Amniotic stem cell (primary cell): ENCODE data around the gene ENAH.
"Not testable (repeated sequence)": the region's sequence is repeated elsewhere in the genome, so short reads cannot be mapped to it uniquely, and the experiment has no call there.

Source experiments
- DNase-seq: peaks from one replicate; lab custom pipeline; 2025; lab: John Stamatoyannopoulos, UW

Gene ENAH

DNA sequence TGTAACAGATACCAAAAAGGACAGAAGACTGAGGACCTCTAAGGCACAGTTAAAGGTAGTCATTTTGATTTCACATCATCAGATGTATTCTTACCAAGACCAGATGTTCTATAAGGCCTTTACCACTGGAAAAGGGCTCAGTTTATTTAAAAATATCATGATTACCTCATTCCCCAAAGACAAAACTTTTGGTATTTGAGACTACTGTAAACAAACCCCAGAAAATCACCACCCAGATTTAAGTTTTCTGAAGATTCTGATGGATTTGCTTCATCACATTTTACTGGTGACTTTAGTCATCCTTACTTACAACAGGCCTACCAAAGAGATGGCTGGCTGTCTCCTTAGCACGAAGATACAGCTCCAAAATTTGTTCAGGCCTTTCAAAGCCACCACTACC is 8.3 kb downstream of the ENAH start:
- no peak for DNase-seq

DNA sequence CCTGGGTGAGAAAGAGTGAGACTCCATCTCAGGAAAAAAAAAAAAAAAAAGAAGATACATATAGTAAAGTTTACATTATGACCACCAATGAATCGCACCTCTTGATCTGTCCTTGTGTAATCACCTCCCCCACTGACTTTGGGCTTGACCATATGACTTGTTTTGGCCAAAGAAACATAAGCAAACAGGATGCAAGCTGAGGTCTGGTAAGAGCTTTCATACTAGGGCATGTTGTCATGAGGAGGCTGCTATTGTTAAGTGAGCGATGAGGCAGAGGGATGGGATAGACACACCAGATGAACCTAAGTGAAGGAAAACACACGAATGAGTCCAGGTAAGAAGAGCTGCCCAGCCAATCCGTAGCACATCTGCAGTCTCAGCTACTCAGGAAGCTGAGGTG is 10.7 kb downstream of the ENAH start:
- no peak for DNase-seq

DNA sequence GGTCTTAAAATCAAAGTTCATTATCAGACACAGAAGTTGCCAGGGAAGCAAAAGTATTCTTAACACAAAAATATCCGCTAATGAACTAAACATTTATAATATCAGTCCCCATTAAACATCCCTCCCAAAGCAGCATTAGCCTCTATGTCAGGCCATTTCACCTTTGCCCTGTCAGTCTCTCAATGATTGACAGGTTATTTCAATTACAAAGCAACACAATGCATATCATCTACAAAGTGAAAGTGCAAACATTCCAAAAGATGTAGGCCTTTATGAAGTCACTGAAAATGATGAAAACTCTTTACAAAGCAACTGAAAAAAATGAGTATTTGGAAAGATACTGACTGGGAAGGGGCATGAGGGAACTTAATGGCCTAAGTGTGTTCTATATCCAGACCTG is 14.1 kb downstream of the ENAH start:
- DNase-seq = no peak

DNA sequence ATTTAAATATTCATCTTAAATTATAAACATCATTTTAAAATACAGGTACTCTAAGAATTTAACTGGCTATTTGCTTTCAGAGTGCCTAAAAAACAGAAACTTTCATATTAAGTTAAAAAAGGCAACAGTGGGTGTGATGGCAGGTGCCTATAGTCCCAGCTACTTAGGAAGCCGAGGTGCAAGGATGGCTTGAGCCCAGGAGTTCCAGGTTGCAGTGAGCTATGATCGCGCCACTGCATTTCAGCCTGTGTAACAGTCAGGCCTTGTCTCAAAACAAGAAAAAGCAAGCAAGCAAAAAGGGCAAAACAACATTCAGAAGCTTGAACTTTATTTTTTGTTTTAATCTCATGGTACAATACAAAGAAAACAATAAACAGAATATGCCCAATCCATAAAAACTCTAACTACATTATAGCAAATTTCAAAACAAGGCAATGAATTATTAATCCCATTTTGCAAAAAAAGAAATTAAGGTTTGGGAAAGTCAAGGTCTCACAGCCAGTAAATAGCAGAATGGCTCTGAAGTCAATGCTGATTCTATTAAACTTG is 15.2 kb downstream of the ENAH start:
- no peak for DNase-seq

DNA sequence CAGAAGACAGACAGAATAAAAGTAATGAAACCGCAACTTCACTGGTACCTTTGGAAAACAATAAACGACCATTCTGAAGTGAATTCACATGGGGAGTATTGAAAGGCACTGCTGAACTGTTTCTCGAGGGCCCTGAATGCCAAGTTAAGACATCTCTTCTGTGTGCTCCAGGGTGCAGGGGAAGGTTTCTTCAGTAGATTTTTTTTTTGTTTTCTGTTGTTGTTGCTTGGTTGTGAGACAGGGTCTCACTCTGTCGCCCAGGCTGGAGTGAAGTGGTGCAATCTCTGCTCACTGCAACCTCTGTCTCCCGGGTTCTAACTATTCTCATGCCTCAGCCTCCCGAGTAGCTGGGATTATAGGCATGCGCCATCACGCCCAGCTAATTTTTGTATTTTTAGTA is 15.9 kb downstream of the ENAH start:
- not testable (repeated sequence) for DNase-seq

- no peak for DNase-seq
Measured at GRCh38 chr1:225635649-225636048, 17.3 kb downstream of the ENAH start.

DNA sequence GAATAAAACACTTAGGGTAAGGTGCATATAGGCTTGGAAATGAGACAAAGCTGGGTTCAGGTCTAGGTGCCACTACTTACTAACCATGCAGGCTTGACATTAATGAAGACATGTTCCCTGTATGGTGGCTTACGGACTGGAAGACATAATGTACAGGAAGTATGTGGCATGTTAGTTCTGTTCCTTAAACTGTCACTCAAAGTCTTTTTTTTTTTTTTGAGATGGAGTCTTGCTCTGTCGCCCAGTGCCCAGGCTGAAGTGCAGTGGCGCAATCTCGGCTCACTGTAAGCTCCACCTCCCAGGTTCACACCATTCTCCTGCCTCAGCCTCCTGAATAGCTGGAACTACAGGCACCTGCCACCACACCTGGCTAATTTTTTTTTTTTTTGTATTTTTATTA is 20.1 kb downstream of the ENAH start:
- not testable (repeated sequence) for DNase-seq

DNA sequence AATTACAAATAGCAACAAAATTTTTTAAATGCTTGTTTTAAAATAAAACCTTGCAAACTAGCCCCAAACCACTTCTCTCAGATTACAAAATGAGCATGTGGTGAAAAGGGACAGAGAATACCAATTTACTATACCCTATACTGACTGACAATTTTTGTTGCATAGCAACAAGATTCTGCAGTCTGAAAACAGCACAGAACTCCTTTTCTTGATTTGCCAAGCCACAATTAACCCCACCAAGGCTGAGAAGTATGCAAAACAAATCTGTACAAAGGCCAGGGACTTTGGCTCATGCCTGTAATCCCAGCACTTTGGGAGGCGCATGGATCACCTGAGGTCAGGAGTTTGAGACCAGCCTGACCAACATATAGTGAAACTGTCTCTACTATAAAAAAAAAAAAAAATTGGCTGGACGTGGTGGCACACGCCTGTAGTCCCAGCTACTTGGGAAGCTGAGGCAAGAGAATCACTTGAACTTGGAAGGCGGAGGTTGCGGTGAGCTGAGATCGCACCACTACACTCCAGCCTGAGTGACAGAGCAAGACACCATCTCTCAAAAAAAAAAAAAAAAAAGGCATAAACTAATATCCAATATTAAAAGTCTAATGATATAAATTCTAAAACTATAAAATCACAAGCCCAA is 21.8 kb downstream of the ENAH start:
- DNase-seq = no peak

GRCh38 chr1:225629483-225629882 is 23.4 kb downstream of the ENAH start:
- DNase-seq = no peak

DNA sequence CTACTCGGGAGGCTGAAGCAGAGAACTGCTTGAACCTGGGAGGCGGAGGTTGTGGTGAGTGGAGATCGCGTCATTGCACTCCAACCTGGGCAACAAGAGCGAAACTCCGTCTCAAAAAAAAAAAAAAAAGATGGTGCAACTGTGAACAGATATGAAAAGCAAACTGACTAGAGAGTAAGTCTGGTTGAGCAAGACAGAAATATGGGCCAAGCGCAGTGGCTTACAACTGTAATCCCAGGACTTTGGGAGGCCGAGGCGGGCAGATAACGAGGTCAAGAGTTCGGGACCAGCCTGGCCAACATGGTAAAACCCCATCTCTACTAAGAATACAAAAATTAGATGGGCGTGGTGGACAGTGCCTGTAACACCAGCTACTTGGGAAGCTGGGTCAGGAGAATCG is 24.1 kb downstream of the ENAH start:
- not testable (repeated sequence) for DNase-seq

GRCh38 chr1:225627304-225627947 is 25.5 kb downstream of the ENAH start:
- no peak for DNase-seq

- DNase-seq = no peak
Measured at GRCh38 chr1:225626698-225627097, 26.2 kb downstream of the ENAH start.

- no peak for DNase-seq
Measured at GRCh38 chr1:225617956-225618355, 35.0 kb downstream of the ENAH start.

- DNase-seq = no peak
Measured at GRCh38 chr1:225617479-225617878, 35.4 kb downstream of the ENAH start.

DNA sequence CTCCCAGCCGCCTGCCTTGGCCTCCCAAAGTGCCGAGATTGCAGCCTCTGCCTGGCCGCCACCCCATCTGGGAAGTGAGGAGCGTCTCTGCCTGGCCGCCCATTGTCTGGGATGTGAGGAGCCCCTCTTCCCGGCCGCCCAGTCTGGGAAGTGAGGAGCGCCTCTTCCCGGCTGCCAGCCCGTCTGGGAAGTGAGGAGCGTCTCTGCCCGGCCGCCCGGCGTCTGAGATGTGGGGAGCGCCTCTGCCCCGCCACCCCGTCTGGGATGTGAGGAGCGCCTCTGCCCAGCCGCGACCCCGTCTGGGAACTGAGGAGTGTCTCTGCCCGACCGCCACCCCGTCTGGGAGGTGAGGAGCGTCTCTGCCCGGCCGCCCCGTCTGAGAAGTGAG is 37.5 kb downstream of the ENAH start:
- not testable (repeated sequence) for DNase-seq

DNA sequence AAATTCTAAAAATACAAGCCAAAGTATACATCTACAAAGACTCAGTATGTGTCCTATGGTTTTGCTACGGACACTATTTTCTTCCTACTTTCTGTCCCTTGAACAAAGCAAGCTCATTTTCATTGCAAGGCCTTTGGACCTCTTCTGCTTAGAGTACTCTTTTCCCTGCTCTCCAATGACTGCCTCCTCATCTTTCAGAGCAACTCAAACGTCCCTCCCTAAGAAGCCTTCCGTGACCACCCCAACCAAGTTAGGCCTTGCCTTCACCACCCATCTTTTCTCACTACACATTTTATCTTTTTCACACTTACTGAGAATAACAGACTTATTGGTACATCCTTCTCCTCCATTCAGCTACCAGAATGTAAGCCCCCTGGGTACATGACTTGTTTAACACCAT is 39.9 kb downstream of the ENAH start:
- DNase-seq = no peak

DNA sequence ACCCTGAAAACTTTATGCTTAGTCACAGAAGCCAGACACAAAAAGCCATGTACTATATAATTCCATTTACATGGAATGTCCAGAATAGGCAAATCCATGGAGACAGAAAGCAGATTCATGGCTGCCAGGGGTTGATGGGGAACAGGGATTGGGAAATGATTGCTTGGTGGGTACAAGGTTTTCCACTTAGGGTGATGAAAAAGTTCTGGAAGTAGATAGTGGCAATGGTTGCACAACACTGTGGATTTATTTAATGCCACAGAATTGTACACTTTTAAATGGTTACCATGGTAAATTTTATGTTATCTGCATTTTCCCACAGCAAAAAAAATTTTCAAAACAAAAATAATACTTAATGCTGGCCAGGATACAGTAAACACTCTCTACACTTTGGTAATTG is 40.6 kb downstream of the ENAH start:
- no peak for DNase-seq

GRCh38 chr1:225611537-225612223 is 41.2 kb downstream of the ENAH start:
- DNase-seq = no peak

DNA sequence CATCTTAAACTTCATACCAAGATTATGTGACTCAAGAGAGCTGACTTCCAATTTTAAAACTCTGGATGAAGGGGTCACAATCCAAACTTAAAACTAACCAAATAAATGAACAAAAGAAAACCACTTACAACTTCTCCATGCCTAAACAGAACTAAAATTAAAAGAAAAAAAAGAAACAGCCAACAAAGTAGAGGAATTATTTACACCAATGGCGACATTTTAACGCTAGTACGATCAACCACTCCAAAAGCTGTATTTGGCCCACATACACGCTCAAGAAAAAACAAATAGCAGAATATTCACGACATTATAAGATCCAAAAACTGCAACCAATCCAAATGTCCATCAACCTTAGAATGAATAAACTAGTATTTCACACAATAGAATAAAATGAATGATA is 42.4 kb downstream of the ENAH start:
- DNase-seq = no peak

DNA sequence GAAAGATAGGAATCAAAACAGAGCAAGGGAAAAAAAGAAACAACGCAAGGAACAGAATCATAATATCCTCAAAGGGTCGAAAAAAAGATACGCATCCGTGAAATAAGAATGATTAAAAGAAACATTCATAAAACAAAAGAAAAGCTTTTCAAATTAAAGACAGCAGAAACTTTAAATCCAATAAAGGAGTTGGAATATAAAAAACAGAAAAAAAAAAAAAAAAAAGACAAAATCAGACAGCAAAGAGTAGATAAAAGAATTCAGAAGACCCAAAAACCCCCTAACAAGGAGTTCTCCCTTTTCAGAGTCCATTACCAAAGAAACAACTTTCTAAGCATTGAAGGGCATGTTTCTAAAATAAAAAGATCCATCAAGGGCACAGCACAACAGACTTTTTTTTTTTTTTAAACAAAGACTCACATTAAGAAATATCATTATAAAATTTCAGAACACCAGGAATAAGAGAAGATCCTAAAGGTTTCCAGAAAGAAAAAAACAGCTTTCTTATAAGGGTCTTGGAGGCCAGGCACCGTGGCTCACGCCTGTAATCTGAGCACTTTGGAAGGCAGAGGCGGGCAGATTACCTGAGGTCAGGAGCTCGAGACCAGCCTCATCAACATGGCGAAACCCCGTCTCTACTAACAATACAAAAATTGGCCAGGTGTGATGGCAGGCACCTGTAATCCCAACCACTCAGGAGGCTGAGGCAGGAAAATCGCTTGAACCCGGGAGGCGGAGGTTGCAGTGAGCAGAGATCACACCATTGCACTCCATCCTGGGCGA is 44.7 kb downstream of the ENAH start:
- DNase-seq = no peak

DNA sequence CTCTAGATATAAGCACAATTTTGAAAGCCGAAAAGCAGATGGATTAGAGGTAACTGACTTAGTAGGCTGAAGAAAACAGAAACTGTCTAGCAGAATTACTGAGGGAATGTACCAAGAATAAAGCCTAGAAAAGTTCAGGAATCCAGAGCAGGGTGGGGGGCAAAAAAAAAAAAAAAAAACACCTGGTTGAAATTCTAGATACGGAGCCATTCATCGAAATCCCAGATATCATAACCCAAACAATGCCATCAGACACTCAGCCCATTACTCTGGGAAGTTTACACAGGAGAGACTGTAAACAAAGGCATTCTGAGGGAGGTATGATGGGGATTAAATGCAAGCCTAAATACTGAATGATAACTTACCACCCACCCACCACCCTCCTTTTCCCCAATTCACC is 45.6 kb downstream of the ENAH start:
- DNase-seq = no peak

GRCh38 chr1:225603538-225604354 is 49.2 kb downstream of the ENAH start:
- DNase-seq = no peak
